Activated B cell treated with CpG ODN at 0.5 μM for 24 hours (primary cell): ENCODE results near the gene NDOR1. TPM values are rescaled to one million over a fixed set of nuclear protein-coding genes. Genes with fewer than 3 reads are reported as not detected.

Experiments
- ATAC-seq: fragments of 200-7000 bp; cut with Tn5 transposase; one replicate; pipeline ENCODE4 v1.10.0; 2021; ENCODE audit warnings: low read depth, mild to moderate bottlenecking, moderate library complexity
- CTCF ChIA-PET: fragments of 350-600 bp; sonication (Branson Sonifier 250); formaldehyde crosslinking; loops from one replicate; lab custom pipeline; 2021; ENCODE audit warnings: antibody characterized with exemption; lab: Charles Lee
- POLR2A ChIA-PET: fragments of 350-600 bp; sonication (Branson Sonifier 250); formaldehyde crosslinking; loops from one replicate; lab custom pipeline; 2021; ENCODE audit warnings: antibody characterized with exemption; lab: Charles Lee
- DNase-seq: peaks from one replicate; pipeline ENCODE4 v3.0.0; 2022
- H3K27ac Mint-ChIP-seq: one replicate; pipeline ENCODE4 v1.8.0; 2020; ENCODE audit warnings: mixed read lengths
- H3K27me3 Mint-ChIP-seq: one replicate; pipeline ENCODE4 v1.8.0; 2021; ENCODE audit warnings: mixed read lengths
- H3K36me3 Mint-ChIP-seq: one replicate; pipeline ENCODE4 v1.8.0; 2021; ENCODE audit warnings: low read depth, mixed read lengths
- H3K4me1 Mint-ChIP-seq: one replicate; pipeline ENCODE4 v1.8.0; 2021; ENCODE audit warnings: mixed read lengths
- H3K4me3 Mint-ChIP-seq: one replicate; pipeline ENCODE4 v1.8.0; 2020; ENCODE audit warnings: mild to moderate bottlenecking, mixed read lengths
- H3K9me3 Mint-ChIP-seq: one replicate; pipeline ENCODE4 v1.8.0; 2020; ENCODE audit warnings: mixed read lengths
- CTCF ChIP-seq: fragments of 200-600 bp; IDR thresholded peaks from one replicate; pipeline ENCODE4 v1.8.0; 2022; ENCODE audit warnings: antibody characterized with exemption, mild to moderate bottlenecking
- intact Hi-C: fragments of 100-400 bp; cut with micrococcal nuclease; formaldehyde crosslinking; loops from one replicate; pipeline ENCODE4 v1.15.1; 2024
- total RNA-seq: library from RNA; stranded (reverse); gene quantifications from 2 replicates; pipeline ENCODE4 v1.2.3, GENCODE V29; 2022

NDOR1 gene
- total RNA-seq, result 27.5 and 38.7 TPM in 2 replicates

- H3K27ac Mint-ChIP-seq, result peak within 1 kb of the TSS; percentile 90
- H3K36me3 Mint-ChIP-seq, result peaks cover 26% of the 10 kb centered on the region
- H3K27me3 Mint-ChIP-seq, result no peaks in the 10 kb centered on the region
- ChIA-PET POLR2A (interaction anchor here (0.6 to 5.3 kb wide), 12 partner anchors 11 to 119 kb away, joined by 3 to 46 read pairs (median 4); partner anchors contain the start of genes MAN1B1, RNF208, RNF224 and SSNA1), CTCF (interaction anchor here (1.1 to 1.8 kb wide), 3 partner anchors 17 to 31 kb away, joined by 3 to 5 read pairs (median 4); partner anchors contain the start of genes ANAPC2, RNF224 and SSNA1)
- peaks cover 54% of the 10 kb centered on the region for H3K4me1 Mint-ChIP-seq
- H3K9me3 Mint-ChIP-seq, result no peaks in the 10 kb centered on the region
- no peak for TF ChIP-seq CTCF
- peak within 1 kb of the TSS; percentile 92 for H3K4me3 Mint-ChIP-seq
- intact Hi-C loops, result loop anchor here (1.0 kb wide), 3 partner anchors 17 to 36 kb away; partner anchors contain the start of genes ANAPC2, SSNA1 and TUBB4B
- ATAC-seq (peak; percentile 41), DNase-seq (peak; percentile 96)
Measured at GRCh38 chr9:137205126-137206069, at the start of gene NDOR1, which contains the start of gene TMEM203. Gene NDOR1, plus strand, starts transcription at chr9:137205700. Its CDS starts 78 bp downstream, at chr9:137205778. Gene TMEM203, minus strand, starts transcription at chr9:137205648. Its CDS starts 234 bp downstream, at chr9:137205414.

- no peak overlapping the region for H3K27ac Mint-ChIP-seq
- TF ChIP-seq CTCF, result no peak
- no peaks in the 10 kb centered on the region for H3K9me3 Mint-ChIP-seq
- peak overlapping the region; percentile 56 for H3K4me3 Mint-ChIP-seq
- peaks cover 25% of the 10 kb centered on the region for H3K4me1 Mint-ChIP-seq
- intact Hi-C loops, result no loop called here
- H3K27me3 Mint-ChIP-seq, result peaks cover 31% of the 10 kb centered on the region
- ChIA-PET CTCF (interaction anchor here (0.6 kb wide), 1 partner anchor 110 kb away, joined by 3 read pairs; no protein-coding TSS in a partner anchor), POLR2A (interaction anchor here (0.5 to 1.3 kb wide), 5 partner anchors 29 to 83 kb away, joined by 3 to 5 read pairs (median 4); no protein-coding TSS in a partner anchor)
- DNase-seq, result peak; percentile 43
- H3K36me3 Mint-ChIP-seq, result no peaks in the 10 kb centered on the region
- ATAC-seq, result peak; percentile 81
Measured at GRCh38 chr9:137156567-137157375, 48.7 kb upstream of the NDOR1 start.

- DNase-seq (no peak), ATAC-seq (no peak)
- ChIA-PET CTCF (no interaction called here), POLR2A (interaction anchor here (0.5 to 1.3 kb wide), 3 partner anchors 65 to 90 kb away, joined by 3 to 5 read pairs (median 4); no protein-coding TSS in a partner anchor)
- H3K27me3 Mint-ChIP-seq, result peaks cover 33% of the 10 kb centered on the region
- H3K4me3 Mint-ChIP-seq, result no peak overlapping the region
- no peak overlapping the region for H3K27ac Mint-ChIP-seq
- no peaks in the 10 kb centered on the region for H3K9me3 Mint-ChIP-seq
- H3K4me1 Mint-ChIP-seq, result peaks cover 21% of the 10 kb centered on the region
- intact Hi-C loops, result no loop called here
- no peak for TF ChIP-seq CTCF
- no peaks in the 10 kb centered on the region for H3K36me3 Mint-ChIP-seq
Measured at GRCh38 chr9:137157618-137158415, 47.7 kb upstream of the NDOR1 start.

GRCh38 chr9:137158625-137159024 lies 46.9 kb upstream of the NDOR1 start:
- ATAC-seq (no peak), DNase-seq (no peak)
- intact Hi-C loops, result no loop called here
- Mint-ChIP-seq H3K36me3 (no peaks in the 10 kb centered on the region), H3K27ac (no peak overlapping the region), H3K9me3 (no peaks in the 10 kb centered on the region), H3K27me3 (peaks cover 36% of the 10 kb centered on the region), H3K4me1 (peaks cover 24% of the 10 kb centered on the region), H3K4me3 (no peak overlapping the region)
- ChIA-PET POLR2A (no interaction called here), CTCF (no interaction called here)
- no peak for TF ChIP-seq CTCF
